GM18517 (cell line): Measurements from ENCODE around the gene VPREB3.

ENCODE experiments used
- ATAC-seq: cut with Tn5 transposase; IDR thresholded peaks from one replicate; pipeline ENCODE4 v1.9.1; 2021; ENCODE audit warnings: mild to moderate bottlenecking, moderate library complexity; ENCODE audit not compliant: unreplicated experiment

The VPREB3 gene

DNA sequence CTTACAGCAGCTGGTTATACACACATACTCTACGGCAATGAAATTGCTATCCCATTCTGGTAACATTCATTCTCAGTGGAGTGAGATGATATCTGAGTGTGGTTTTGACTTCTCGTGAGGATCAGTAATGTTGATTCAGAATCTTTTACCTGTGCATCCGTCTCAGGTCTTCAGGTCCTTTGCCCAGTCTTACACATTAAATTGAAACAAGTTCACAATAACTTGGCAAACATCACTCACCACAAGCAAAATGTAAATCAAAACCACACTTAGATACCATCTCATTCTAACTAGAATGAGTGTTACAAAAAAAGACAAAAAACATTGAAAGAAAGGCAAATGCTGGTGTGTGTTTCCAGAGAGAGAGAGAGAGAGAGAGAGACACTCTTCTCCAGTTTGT, 49.4 kb downstream of the VPREB3 start:
- ATAC-seq = no peak

DNA sequence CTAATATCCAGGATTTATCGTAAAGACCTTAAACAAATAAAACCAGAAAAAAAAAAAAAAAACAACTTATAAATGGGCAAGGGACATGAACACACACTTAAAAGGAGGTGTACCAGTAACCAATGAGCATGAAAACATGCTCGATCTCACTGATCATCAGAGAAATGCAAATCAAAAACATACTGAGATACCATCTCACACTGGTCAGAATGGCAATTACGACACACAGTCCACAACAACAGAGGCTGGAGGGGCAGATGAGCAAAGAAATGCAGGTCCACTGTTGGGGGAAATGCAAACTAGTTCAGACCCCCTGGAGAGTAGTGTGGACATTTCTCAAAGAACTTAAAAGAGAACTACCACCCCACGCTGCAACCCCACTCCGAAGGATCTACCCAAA, 50.2 kb downstream of the VPREB3 start:
- no peak for ATAC-seq
